Smooth muscle cell of the brain vasculature (primary cell): ENCODE results near the gene ZNF692.

Experiments
- DNase-seq: peaks from one replicate; pipeline ENCODE4 v3.0.0-alpha.2; 2012; ENCODE audit warnings: low read depth, low spot score

Gene ZNF692

DNA sequence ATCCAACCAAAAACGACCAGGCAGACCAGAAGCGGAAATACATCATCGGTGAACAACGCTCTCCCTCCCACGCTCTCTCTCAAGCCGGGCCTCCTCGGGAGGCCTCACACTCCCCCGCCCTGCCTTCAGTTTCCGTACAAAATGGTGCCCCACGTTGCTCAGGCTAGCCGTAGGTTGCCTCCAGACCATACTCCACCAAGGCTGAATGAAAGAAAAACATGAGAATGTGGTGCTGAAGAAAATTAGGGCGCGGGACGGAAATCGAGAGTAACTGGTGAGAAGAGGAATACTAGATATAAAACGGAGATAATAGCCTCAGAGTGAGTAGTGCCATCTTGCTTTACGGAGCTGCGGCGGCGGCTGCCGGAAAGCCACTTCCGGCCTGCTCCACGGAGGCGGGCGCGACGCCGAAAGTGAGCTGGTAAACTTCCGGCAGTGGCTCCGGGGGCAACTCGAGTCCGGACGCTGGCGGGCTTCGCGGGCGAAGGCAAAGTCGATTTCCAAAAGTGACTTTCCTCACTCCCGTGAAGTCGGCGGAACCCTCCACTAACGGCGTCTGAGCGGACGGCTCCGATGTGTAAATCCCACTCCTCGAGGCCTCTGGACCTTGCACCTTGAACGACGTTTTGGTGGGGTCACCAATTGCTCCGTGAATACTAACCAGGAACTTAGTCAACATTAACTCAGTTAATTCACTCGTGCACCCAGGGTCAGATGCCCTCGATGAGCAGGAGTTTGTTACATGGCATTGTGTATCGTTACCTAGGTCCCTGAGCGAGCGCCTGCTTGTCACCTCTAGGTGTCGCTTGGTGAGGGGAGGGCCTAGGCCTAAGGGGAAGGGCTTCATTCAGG lies 32.8 kb downstream of the ZNF692 start, which contains the start of gene SH3BP5L:
Gene SH3BP5L (minus strand): TSS at position 7 of the 852 bp plus-strand sequence. CDS start 980 bp downstream, outside the sequence.
- DNase-seq: peak; percentile 92

DNA sequence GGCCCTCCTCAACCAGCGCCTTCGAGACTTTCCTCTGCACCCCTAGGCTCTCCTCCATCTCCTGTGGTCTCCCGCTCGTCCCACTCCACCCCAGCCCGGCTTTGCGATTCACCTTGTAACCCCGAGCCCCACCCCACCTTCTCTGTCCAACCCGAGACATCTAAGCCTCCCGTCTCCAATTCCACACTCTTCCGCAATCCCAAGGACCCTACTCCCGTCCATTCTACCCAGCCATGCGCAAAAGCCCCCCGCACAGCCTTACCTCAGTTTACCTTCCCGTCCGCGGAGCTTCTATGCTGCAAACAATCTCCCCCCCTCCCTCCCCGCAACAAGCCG lies 33.3 kb downstream of the ZNF692 start:
- DNase-seq: no peak

- no peak for DNase-seq
These were observed 33.7 kb downstream of the ZNF692 start for GRCh38 chr1:248825136-248825535.

GRCh38 chr1:248824701-248825100 lies 34.2 kb downstream of the ZNF692 start:
- no peak for DNase-seq

GRCh38 chr1:248824301-248824700 lies 34.6 kb downstream of the ZNF692 start:
- no peak for DNase-seq

- no peak for DNase-seq
These were observed 35.3 kb downstream of the ZNF692 start for GRCh38 chr1:248823517-248824001.

- DNase-seq: no peak
These were observed 36.5 kb downstream of the ZNF692 start for GRCh38 chr1:248822148-248823032.

GRCh38 chr1:248821641-248822040 lies 37.2 kb downstream of the ZNF692 start:
- no peak for DNase-seq

GRCh38 chr1:248821101-248821500 lies 37.8 kb downstream of the ZNF692 start:
- no peak for DNase-seq

DNA sequence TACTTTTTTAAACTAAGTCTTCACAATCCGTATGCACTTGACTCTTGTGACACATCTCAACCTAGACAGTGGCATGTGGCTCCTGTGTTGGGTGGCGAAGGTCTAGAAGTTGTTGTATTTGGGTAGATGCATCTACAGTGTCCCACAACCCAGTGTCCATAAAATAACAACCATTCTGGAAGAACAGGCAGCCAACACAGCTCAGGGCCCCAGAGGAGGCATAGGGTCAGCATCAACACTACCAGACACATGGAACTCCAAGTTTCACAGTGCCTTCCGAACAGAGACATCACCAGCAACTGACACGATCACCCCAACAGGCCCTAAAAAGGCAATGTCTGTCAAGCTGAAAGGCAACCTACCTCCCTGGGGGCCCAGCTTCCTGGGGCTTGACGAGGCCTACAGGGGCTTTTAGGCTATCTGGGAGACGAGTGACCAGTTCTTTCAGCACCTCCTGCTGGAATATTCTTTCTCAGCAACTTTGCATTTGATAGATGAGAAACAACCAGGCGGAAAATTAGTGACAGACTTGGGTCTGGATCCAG lies 38.8 kb downstream of the ZNF692 start:
- DNase-seq: no peak

- DNase-seq: no peak
These were observed 40.1 kb downstream of the ZNF692 start for GRCh38 chr1:248818505-248819374.

- no peak for DNase-seq
These were observed 41.8 kb downstream of the ZNF692 start for GRCh38 chr1:248817065-248817464.

GRCh38 chr1:248816042-248816851 lies 42.6 kb downstream of the ZNF692 start:
- DNase-seq: no peak

DNA sequence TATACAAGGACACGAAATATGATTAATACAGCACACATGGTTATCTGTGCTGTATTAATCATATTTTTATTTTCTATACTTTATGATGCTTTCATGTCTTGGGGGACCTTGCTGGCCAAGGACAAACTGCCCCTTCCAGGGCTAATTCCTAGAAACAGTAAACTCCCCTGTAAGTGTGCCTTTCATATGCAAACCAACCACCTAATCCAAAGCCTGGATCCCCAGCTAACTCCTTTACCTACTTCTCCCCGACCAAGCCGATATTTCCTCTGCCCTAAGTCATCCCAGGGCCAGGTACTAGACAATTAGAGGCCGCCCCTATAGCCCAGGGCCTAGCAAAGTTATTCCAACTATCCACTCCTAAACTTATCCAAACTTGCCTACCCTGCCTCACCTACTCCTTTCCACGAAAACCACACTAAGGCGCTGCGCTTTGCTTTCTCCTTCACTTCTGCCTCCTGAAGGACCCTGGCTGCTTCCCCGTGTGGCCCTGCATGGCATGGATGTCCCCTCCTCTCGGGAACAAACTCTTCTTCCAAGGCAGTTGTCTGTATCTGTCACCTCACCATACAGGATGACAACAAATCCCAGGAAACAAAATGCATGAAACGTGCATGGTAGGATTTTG lies 43.4 kb downstream of the ZNF692 start:
- no peak for DNase-seq

GRCh38 chr1:248814351-248814750 lies 44.5 kb downstream of the ZNF692 start:
- DNase-seq: no peak

- no peak for DNase-seq
These were observed 45.3 kb downstream of the ZNF692 start for GRCh38 chr1:248813546-248813945.

DNA sequence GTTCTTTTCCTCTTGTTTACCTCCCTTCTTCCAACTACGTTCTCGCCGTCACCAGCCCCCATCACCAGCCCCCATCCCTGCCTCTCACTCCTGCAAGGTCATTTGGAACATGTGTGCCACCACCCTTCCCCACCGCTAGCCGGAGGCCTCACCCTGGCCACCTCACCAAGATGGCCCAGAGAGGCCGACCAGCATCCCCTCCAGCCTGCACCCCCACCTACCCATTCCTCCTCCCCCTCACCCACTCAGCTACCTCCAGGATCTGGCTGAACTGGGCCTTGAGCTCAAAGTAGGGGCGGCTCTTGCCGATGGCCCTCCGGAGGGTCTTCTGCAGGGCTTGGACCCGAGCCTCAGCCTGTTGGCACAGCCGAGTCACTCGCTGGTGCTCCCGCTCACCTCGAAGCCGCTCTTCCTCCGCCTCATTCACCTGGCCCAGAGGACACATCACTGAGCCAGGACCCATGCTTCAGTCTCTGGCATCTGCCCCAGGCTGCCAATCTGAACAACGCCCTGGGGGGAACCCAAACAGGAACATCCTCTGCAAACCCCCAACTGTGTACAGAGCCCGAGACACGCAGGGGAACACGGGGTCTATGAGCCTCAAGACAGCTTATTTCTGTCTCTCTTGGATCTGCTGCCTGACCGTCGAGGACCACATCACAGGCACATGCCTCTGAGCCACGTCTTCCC lies 46.0 kb downstream of the ZNF692 start:
- DNase-seq: no peak

GRCh38 chr1:248811514-248812490 lies 47.1 kb downstream of the ZNF692 start:
- DNase-seq: no peak
